Astrocyte (in vitro differentiated cells and primary cell): Measurements from ENCODE around the gene TP73. TPM values are rescaled to one million over a fixed set of nuclear protein-coding genes. Genes with fewer than 3 reads are reported as not detected.

Experiments
- DNase-seq: peaks from one replicate; pipeline ENCODE4 v3.0.0-alpha.2; 2010; ENCODE audit warnings: low read depth
- FAIRE-seq: peaks from 2 replicates; lab custom pipeline; 2011; peaks lifted over from hg19 to GRCh38; lab: Jason Lieb, UNC
- H2AFZ ChIP-seq: 2 replicates; pipeline ENCODE4 v1.6.0; 2012; ENCODE audit warnings: low read depth, low read length, inconsistent platforms
- H3K27ac ChIP-seq: 2 replicates; pipeline ENCODE4 v1.5.1; 2011; ENCODE audit warnings: low read depth, low read length, inconsistent platforms
- H3K27me3 ChIP-seq: 2 replicates; pipeline ENCODE4 v1.6.0; 2011; ENCODE audit warnings: low read length, inconsistent platforms; ENCODE audit not compliant: insufficient read depth
- H3K36me3 ChIP-seq: 2 replicates; pipeline ENCODE4 v1.5.1; 2011; ENCODE audit warnings: low read length, inconsistent platforms; ENCODE audit not compliant: insufficient read depth
- H3K4me1 ChIP-seq: 2 replicates; pipeline ENCODE4 v1.5.1; 2011; ENCODE audit warnings: low read length, inconsistent platforms; ENCODE audit not compliant: insufficient read depth
- H3K4me2 ChIP-seq: 2 replicates; pipeline ENCODE4 v1.6.0; 2012; ENCODE audit warnings: low read length, inconsistent platforms
- H3K4me3 ChIP-seq: 2 replicates; pipeline ENCODE4 v1.5.1; 2011; ENCODE audit warnings: low read depth, mild to moderate bottlenecking, low read length, inconsistent platforms; ENCODE audit not compliant: insufficient read depth
- H3K79me2 ChIP-seq: 2 replicates; pipeline ENCODE4 v1.6.0; 2012; ENCODE audit warnings: mild to moderate bottlenecking, low read length, inconsistent platforms; ENCODE audit not compliant: insufficient read depth
- H3K9ac ChIP-seq: 2 replicates; pipeline ENCODE4 v1.6.0; 2012; ENCODE audit warnings: mild to moderate bottlenecking, low read length, inconsistent platforms
- H3K9me3 ChIP-seq: 2 replicates; pipeline ENCODE4 v1.5.1; 2012; ENCODE audit warnings: low read depth, mild to moderate bottlenecking, low read length, inconsistent platforms; ENCODE audit not compliant: insufficient read depth
- H4K20me1 ChIP-seq: 2 replicates; pipeline ENCODE4 v1.6.0; 2012; ENCODE audit warnings: low read length, inconsistent platforms; ENCODE audit not compliant: insufficient read depth
- H3K27ac Mint-ChIP-seq: one replicate; pipeline ENCODE4 v1.8.0; 2021; ENCODE audit warnings: mild to moderate bottlenecking, mixed read lengths; ENCODE audit not compliant: unreplicated experiment
- H3K27me3 Mint-ChIP-seq: one replicate; pipeline ENCODE4 v1.8.0; 2021; ENCODE audit warnings: low read depth, mixed read lengths; ENCODE audit not compliant: unreplicated experiment
- H3K36me3 Mint-ChIP-seq: one replicate; pipeline ENCODE4 v1.8.0; 2021; ENCODE audit warnings: low read depth, mixed read lengths; ENCODE audit not compliant: unreplicated experiment
- H3K4me1 Mint-ChIP-seq: one replicate; pipeline ENCODE4 v1.8.0; 2021; ENCODE audit warnings: low read depth, mixed read lengths; ENCODE audit not compliant: unreplicated experiment
- H3K4me3 Mint-ChIP-seq: one replicate; pipeline ENCODE4 v1.8.0; 2021; ENCODE audit warnings: mild to moderate bottlenecking, moderate library complexity, mixed read lengths; ENCODE audit not compliant: unreplicated experiment
- H3K9me3 Mint-ChIP-seq: one replicate; pipeline ENCODE4 v1.8.0; 2021; ENCODE audit warnings: mild to moderate bottlenecking, mixed read lengths; ENCODE audit not compliant: unreplicated experiment
- EZH2 ChIP-seq: IDR thresholded peaks from 2 replicates; pipeline ENCODE4 v1.6.1; 2012; ENCODE audit warnings: mild to moderate bottlenecking, low read length, inconsistent platforms; ENCODE audit not compliant: insufficient read depth
- total RNA-seq: library from RNA; stranded (reverse); gene quantifications from 2 replicates; pipeline ENCODE4 v1.2.1, GENCODE V29; 2021
- TF ChIP-seq, protein P1 (sequence below): IDR thresholded peaks from 2 replicates; pipeline ENCODE4 v1.5.1; 2011; ENCODE audit warnings: low read depth, mild to moderate bottlenecking, inconsistent platforms, low read length, moderate library complexity; ENCODE audit not compliant: insufficient read depth

Gene TP73
- total RNA-seq, 1 donor from 2014 or later = 0.18 TPM

- TF ChIP-seq EZH2 = no peak
- TF ChIP-seq, protein P1, sequence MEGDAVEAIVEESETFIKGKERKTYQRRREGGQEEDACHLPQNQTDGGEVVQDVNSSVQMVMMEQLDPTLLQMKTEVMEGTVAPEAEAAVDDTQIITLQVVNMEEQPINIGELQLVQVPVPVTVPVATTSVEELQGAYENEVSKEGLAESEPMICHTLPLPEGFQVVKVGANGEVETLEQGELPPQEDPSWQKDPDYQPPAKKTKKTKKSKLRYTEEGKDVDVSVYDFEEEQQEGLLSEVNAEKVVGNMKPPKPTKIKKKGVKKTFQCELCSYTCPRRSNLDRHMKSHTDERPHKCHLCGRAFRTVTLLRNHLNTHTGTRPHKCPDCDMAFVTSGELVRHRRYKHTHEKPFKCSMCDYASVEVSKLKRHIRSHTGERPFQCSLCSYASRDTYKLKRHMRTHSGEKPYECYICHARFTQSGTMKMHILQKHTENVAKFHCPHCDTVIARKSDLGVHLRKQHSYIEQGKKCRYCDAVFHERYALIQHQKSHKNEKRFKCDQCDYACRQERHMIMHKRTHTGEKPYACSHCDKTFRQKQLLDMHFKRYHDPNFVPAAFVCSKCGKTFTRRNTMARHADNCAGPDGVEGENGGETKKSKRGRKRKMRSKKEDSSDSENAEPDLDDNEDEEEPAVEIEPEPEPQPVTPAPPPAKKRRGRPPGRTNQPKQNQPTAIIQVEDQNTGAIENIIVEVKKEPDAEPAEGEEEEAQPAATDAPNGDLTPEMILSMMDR = no peak
- Histone ChIP-seq H3K4me2 (no peak overlapping the region), H3K27ac (no peak overlapping the region), H3K79me2 (no peaks in the 10 kb centered on the region), H4K20me1 (no peaks in the 10 kb centered on the region), H3K9ac (no peak overlapping the region), H2AFZ (no peak overlapping the region), H3K9me3 (no peaks in the 10 kb centered on the region), H3K36me3 (no peaks in the 10 kb centered on the region), H3K4me3 (no peak overlapping the region), H3K4me1 (peaks cover 6% of the 10 kb centered on the region), H3K27me3 (peaks cover 4% of the 10 kb centered on the region)
- Mint-ChIP-seq H3K27me3 (peaks cover 26% of the 10 kb centered on the region), H3K27ac (no peak overlapping the region), H3K9me3 (no peaks in the 10 kb centered on the region), H3K4me1 (peaks cover 7% of the 10 kb centered on the region), H3K4me3 (no peak overlapping the region), H3K36me3 (no peaks in the 10 kb centered on the region)
- no peak for FAIRE-seq
- no peak for DNase-seq
These were observed 16.4 kb downstream of the TP73 start for GRCh38 chr1:3668585-3669300.

DNA sequence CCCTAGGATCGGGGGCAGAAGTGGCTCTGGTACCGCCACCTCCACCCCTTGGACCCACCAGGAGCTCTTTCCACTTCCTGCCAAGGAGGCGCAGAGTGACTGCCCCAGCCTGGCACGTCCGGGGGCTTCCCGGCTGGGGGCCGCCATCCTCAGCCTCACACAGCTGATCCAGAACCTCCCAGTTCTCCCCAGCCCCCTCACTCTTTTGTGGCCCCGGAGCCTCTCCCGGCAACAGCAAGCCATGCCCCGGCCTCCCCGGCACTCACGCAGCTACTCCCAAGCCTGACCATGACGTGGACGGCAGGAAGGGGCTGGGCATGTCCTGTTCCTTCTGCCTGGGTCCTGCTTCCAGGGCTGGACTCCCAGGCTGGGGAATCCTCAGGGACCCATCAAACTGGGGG, 17.1 kb downstream of the TP73 start:
- no peaks in the 10 kb centered on the region for H3K9me3 ChIP-seq
- H3K36me3 ChIP-seq = no peaks in the 10 kb centered on the region
- no peak overlapping the region for H3K27ac Mint-ChIP-seq
- H3K9ac ChIP-seq = no peak overlapping the region
- H3K36me3 Mint-ChIP-seq = no peaks in the 10 kb centered on the region
- H3K9me3 Mint-ChIP-seq = no peaks in the 10 kb centered on the region
- no peaks in the 10 kb centered on the region for H3K79me2 ChIP-seq
- H4K20me1 ChIP-seq = no peaks in the 10 kb centered on the region
- H3K27me3 ChIP-seq = peaks cover 5% of the 10 kb centered on the region
- H3K4me1 ChIP-seq = peaks cover 6% of the 10 kb centered on the region
- peaks cover 26% of the 10 kb centered on the region for H3K27me3 Mint-ChIP-seq
- no peak overlapping the region for H2AFZ ChIP-seq
- H3K27ac ChIP-seq = no peak overlapping the region
- peaks cover 9% of the 10 kb centered on the region for H3K4me1 Mint-ChIP-seq
- no peak for FAIRE-seq
- no peak overlapping the region for H3K4me3 Mint-ChIP-seq
- H3K4me2 ChIP-seq = no peak overlapping the region
- no peak overlapping the region for H3K4me3 ChIP-seq
- DNase-seq = no peak
- TF ChIP-seq, protein P1 = no peak
- TF ChIP-seq EZH2 = no peak

GRCh38 chr1:3669971-3670431, 17.7 kb downstream of the TP73 start:
- Mint-ChIP-seq H3K4me1 (peaks cover 9% of the 10 kb centered on the region), H3K27me3 (peaks cover 26% of the 10 kb centered on the region), H3K36me3 (no peaks in the 10 kb centered on the region), H3K4me3 (no peak overlapping the region), H3K27ac (no peak overlapping the region), H3K9me3 (no peaks in the 10 kb centered on the region)
- Histone ChIP-seq H3K27me3 (peaks cover 5% of the 10 kb centered on the region), H3K4me2 (no peak overlapping the region), H3K9me3 (no peaks in the 10 kb centered on the region), H3K27ac (no peak overlapping the region), H3K79me2 (no peaks in the 10 kb centered on the region), H3K4me1 (peaks cover 6% of the 10 kb centered on the region), H4K20me1 (no peaks in the 10 kb centered on the region), H3K9ac (no peak overlapping the region), H2AFZ (no peak overlapping the region), H3K4me3 (no peak overlapping the region), H3K36me3 (no peaks in the 10 kb centered on the region)
- DNase-seq (no peak), FAIRE-seq (no peak)
- TF ChIP-seq EZH2 = no peak
- TF ChIP-seq, protein P1 = no peak
